Skeletal muscle cell (primary cell): ENCODE results near the gene RASA3.
A peak's percentile ranks its signal among the peaks of the same experiment; 100 is the strongest.
"Not testable (repeated sequence)": the region's sequence is repeated elsewhere in the genome, so short reads cannot be mapped to it uniquely, and the experiment has no call there.

Source experiments
- DNase-seq: peaks from one replicate; pipeline ENCODE4 v3.0.0-alpha.2; 2010; ENCODE audit warnings: low read depth
- H3K4me3 ChIP-seq: 2 replicates; pipeline ENCODE4 v1.5.1; 2011; ENCODE audit warnings: low read depth, mild to moderate bottlenecking, control low read depth, low read length, moderate library complexity

The RASA3 gene

DNA sequence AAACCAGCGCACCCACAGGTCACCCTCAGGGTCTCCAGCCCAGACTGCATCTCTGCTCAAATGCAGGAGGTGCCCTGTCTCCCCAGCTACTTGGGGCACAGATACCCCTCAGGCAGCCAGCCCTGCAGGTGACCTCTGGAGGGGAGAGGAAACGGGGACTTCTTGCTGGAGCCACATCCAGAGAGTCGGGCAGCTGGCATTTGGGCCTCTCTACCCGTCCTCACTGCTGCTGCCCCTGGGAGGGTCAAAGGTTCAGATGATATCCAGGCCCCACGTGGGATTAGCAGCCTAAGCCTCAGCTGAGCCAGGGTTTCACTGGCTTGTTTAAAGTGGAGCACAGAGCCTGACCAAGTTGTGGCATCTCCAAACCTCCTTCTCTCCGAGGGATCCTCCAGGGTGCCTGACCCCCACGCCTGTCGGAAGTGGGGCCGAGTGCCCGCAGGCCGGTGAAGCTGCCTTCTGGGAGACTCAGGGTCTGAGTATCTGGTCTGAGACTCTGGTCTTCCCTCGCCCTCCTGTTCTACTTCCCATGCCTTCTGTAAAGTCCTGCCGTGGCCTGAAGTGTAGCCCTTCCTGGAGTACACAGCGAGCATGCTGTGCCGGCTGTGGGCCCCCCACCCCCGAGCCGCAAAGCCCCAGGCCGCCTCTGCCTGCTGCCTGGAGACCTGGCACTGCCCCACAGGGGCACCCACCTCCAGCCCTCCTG, 2.1 kb downstream of the RASA3 start:
- no peak for DNase-seq
- H3K4me3 ChIP-seq, result peak overlapping the region; percentile 96

DNA sequence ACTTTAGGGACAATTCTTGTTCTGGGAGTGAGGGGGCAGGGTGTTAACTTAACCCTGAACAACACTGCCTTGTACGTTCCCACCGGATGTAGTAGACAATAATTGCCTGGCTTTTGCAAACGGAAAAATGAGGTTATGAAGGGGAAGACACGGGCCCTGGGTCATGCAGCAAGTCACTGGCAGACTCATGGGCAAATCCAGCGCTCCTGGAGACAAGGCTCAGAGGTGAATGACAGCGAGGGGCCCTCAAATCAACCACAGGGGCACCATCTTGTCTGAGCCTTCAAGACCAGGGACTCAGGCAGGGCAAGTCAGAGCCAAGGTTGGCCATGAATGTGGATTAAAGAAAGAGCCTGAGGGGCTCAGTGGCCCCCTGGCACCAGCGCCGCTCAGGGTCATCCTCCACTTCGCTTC, 2.8 kb downstream of the RASA3 start:
- DNase-seq, result no peak
- peak overlapping the region; percentile 96 for H3K4me3 ChIP-seq

DNA sequence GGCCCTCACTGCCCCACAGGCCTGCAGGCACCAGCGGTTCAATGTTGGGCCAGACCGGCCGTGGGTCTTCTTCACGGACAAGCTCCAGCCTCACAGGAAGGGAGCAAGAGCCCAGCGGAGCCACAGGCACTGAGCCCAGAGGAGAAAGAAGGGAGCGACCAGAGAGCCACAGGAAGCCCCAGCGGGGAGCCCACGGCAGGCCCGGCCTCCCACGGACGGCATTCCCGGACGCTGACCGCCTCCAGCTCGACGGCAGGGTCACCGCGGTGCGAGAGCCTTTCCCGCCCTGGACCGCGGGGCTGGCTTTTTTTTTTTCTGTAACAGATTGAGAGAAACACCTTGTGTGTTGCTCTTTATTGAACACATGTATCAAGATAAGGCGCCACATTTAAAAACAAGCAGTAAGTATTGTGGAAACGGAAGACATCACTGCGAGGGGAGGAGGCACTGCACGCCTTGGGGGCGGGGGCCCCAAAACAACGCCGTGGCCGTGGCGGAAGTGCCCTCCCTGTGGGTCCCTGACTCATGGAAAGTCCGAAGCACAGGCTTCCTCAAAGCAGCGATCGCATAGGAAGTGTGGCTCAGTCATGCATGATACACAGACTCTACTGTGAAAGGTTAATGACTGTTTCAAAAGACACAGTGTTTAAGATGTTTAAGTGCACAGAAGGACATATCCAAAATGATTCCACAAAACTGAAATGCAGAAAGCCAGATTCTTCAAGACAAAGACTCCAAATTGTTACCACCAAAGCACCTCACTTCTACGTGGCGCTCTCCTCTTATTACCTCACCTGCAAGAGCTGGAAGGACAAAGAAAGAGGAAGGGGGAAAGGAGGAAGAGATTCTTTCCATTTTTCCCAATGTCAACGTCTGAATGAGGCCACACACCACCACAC, 3.5 kb downstream of the RASA3 start:
- peak; percentile 80 for DNase-seq
- H3K4me3 ChIP-seq, result peak overlapping the region; percentile 10

DNA sequence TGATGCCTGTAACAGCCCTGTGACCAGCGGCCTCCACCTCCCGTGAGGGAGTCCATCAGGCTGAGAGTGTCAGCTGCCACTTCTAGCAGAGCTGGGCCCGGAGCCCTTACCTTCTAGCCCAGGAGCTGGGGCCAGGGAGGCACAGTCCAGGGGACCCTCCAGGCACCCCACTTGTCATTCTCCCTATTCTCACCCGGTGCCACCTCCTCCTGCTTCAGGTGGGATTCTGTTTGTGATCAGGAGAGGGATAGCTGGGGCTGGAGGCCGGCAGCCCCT, 4.1 kb downstream of the RASA3 start:
- H3K4me3 ChIP-seq, result no peak overlapping the region
- DNase-seq, result no peak

DNA sequence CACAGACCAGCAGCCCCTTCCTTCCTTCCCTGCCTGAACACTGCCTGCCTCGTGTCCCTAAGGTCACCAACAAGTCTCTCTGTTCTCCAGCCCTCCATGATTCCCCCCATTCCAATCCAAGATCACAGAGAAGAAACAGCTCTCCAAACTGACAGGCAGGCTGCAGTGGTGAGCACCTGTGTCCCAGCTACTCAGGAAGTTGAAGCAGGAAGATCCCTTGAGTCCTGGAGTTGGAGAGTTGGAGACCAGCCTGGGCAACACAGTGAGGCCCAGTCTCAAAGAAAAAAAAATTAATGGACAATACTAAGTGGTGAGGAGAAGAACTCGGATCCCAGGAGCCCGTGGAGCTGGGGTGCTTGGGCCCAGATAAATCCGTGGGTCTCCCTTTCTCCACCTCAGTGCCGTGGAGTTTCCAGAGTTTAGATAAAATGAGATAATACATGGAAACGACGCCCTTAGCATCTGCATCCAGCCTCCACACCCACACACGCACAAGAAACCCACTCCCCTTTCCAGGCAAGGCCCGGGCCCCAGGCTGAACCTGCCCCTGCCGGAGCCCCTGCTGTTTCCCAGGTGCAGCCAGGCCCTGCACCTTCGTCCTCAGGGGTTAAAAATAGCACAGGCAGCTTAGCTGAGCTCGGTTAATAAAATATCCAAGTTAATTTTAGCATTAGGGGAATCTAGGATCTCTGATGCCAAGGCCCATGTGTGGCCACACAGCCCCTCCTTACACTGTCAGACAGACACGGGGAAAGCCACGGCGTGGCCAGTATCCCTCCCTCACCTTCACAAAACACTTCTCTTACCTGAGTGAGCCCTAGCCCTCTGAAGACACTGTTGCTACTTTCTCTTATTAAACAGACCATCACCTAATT, 4.7 kb downstream of the RASA3 start:
- no peak overlapping the region for H3K4me3 ChIP-seq
- no peak for DNase-seq

DNA sequence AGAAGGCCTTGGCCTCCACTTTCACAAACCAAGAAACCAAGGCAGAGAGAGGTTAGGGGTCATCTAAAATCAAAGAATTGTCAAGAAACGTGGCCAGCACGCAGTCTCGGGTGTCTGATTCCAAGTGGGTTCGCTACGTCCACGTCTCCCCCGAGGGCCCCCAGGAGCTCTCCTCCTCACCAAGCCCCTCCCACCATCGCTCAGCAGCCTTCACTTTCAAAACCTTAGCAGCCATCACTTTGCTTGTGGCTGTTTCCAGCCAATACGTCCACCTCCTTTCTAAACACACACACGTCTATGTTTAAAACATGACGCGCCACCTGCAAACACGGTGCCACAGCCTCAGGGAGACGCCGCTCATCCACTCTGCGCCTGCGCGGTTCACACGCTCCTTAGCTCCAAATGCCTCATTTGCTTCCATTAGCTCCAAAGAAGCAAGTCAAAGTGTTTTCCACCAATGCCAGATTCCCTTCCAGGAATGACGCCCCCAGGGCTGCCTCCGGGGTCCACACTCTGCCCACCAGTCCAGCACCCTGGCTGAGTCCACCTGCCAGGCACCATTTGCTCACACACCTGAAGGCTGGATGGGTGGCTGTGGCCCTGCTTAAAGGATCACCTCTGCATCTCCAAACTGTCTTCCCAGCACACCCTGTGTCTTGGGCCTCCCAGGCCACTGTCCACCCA, 5.5 kb downstream of the RASA3 start:
- DNase-seq, result no peak
- no peak overlapping the region for H3K4me3 ChIP-seq

DNA sequence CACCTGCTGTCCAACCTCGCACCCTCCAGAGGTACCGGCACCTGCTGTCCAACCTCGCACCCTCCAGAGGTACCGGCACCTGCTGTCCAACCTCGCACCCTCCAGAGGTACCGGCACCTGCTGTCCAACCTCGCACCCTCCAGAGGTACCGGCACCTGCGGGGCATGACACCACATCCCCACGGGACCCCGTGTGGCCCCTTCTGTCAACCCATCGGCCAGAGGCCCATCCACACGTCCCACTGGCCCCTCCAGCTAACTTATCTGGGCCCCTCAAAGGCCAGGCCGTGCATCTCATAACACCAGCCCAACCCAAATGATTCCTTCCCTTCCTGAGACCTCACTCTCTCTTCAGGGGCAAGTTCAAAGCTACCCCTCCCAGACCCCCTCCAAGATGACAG, 6.3 kb downstream of the RASA3 start:
- not testable (repeated sequence) for H3K4me3 ChIP-seq, DNase-seq

DNA sequence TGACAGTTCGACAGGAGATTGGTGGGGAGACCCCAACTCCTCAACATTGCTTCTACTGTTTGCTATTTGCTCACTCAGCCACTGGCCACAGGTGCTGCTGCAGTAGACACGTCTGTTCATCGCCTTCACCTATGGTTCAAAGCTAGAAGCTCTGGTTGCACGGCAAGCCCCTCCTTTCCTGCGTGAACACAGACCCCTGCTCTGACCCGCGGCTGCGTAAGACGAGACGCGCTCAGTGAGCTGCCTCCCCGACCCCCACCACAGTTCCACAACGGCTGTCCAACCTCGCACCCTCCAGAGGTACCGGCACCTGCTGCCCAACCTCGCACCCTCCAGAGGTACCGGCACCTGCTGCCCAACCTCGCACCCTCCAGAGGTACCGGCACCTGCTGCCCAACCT, 6.8 kb downstream of the RASA3 start:
- H3K4me3 ChIP-seq, result no peak overlapping the region

DNA sequence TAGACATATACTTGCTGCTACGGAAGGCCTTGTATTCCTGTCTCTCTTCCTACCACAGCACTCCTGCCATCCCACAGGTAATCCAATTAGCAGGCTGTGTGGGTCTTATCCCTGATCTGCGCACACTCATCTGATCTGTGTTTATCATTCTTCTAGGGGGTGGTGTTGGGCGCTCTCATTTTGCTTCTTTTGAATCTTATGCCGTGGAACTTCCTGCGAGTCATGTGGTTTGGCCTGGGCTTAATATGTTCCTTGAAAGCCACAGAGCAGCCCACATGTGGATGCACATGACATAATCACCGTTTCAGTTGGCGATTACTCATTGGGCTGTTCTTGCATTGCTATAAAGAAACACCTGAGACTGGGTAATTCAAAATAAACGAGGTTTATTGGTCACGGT, 7.5 kb downstream of the RASA3 start:
- peak; percentile 68 for DNase-seq
- H3K4me3 ChIP-seq, result no peak overlapping the region

More for the DNA sequence above, 6.8 kb downstream of the RASA3 start:
- DNase-seq, result no peak

DNA sequence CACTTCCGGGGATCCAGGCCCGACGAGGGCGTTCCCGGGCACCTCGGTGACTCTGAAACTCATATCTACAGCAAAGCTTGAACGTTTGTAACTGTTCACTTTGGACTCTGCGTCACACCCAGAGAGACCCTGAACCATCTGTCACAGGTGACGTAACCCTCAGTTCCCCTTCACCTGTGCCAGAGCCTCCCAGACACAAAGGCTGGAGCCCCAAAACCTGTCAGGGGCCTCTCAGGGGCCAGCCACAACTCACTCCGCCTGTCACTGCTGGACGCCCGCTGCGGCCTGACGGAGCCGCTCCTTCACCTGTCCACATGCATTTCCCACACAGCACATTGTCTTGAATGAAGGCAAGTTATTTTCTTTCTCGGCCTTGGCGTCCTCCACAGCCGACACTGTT, 8.0 kb downstream of the RASA3 start:
- no peak overlapping the region for H3K4me3 ChIP-seq
- DNase-seq, result no peak

DNA sequence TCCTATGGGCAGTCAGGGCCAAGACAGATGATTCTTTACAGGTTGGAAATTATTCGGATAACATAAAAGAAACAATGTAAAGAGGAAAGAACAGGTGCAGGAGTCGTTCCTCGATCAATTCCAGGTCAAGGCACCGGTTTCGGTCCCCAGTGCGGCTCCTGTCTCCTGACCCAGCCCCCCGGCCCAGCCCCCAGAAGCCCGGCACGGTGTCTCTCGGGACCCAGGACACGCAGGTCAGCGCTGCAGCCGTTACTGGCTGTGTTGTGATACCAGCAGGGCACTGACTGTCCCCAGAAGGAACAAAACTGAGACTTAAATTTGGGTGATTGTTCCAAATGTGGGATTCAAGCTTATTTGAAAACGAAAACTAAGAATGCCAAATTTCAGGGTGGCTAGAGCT, 8.5 kb downstream of the RASA3 start:
- no peak overlapping the region for H3K4me3 ChIP-seq
- no peak for DNase-seq

DNA sequence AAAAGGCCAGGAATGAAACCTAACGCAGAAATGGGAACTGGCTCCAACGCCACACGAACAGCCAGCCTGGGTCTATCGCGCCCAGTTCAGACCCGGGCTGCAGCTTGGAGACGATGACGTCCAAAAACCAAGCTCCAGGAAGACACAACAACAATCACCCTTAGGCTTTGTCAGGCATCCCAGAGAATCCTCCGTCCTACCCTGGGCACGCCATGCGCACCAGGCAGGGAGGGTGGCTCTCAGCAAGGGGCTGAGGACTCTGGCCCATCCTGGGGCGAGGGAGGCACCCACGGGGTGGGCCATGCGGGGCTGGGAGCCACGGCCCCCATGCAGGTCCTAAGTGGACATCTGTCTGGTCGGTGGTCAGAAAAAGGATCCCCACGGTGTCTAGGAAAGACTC, 9.0 kb downstream of the RASA3 start:
- no peak for DNase-seq
- no peak overlapping the region for H3K4me3 ChIP-seq

DNA sequence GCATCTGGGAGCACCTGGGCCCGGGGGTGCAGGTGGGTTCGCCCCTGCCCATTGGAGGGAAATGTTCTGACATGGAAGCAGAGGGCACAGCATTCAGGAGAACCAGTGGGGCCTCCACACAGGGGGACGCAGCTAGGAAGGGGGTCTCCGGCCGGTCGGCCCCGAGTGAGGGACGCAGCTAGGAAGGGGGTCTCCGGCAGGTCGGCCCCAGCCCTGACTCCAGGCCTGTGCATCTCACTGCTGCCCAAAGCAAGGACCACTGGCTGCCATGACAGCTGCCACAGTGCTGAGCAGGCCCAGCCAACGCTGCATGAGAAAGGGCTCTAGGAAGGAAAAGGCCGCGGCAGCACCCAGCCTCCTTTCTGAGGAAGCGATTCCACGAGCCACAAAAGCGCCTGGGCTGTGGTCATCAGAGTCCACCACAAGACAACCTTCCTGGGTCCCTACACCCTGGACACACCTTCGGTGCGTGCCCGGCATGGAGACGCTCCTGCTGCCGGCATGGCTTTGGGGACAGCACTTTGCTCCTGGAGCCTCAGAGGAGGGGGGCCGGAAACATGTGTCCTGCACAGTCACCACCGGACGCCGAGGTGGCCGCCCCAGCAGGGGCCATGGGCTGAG, 9.7 kb downstream of the RASA3 start:
- H3K4me3 ChIP-seq, result no peak overlapping the region
- no peak for DNase-seq

DNA sequence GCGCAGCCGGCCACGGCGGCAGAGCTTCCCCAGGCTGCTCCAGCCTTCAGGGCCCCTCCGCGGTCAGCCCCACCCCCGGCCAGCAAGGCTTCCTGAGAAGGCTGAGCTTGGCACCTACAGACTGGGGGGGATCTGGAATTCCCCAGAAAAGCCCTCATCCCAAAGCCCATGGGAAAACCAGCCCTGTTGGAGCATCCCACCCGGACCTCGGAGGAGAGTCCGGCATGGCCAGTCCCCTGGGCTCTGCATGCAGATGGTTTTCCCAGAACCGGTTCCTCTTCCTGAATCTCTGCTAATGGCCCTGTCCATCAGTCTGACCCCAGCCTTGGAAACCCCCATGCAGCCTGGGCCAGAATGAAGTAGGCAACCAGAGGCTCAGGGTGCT, 10.3 kb downstream of the RASA3 start:
- H3K4me3 ChIP-seq, result no peak overlapping the region
- no peak for DNase-seq

DNA sequence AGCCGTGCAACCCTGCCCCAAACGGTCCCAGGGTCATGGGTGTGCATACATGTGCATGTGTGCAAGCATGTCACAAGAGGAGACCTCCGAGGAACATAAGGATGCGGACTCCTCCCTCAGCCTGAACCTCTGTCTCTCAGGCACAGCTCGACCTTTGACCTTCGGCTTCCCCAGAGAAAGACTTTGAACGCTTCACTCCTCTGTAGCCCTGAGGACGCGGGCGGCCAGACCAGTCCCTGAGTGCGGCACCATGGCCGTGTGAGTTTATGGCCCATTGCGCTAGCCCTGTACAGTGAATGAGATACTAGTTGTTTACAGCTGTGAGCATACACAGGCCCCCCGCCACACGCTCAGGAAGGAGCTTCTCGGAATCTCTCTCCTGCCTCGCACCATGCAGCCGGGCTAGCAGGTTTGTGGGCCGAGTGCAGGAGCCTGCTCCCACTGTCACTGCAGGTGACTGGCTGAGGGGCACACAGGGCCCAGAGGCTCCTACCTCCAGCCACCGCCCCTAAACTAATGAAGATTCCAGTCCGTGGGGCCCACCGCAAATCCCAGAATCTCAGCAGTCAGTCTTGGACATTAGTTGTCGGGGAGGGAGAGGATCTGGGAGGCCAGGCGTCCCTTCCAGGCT, 10.8 kb downstream of the RASA3 start:
- H3K4me3 ChIP-seq, result no peak overlapping the region
- no peak for DNase-seq

DNA sequence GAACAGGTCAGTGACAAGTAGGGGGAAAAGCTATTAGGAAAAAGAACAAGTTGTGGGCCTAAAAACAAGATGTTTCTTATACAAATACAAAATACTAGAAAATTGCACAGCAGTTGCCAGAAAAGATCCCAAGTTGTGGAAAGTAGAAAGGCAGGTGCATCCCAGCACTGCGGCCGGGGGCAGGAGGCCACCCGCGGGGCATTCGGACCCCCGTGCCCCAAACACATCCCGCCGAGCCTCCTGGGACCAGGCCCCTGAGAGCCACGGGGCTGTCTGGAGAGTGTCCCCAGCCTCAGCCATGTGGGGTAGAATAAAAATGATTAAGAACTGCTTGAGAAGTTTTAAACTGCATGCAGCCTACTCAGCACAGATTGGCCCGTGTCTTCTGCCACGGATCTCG, 11.4 kb downstream of the RASA3 start:
- H3K4me3 ChIP-seq, result no peak overlapping the region
- DNase-seq, result no peak

DNA sequence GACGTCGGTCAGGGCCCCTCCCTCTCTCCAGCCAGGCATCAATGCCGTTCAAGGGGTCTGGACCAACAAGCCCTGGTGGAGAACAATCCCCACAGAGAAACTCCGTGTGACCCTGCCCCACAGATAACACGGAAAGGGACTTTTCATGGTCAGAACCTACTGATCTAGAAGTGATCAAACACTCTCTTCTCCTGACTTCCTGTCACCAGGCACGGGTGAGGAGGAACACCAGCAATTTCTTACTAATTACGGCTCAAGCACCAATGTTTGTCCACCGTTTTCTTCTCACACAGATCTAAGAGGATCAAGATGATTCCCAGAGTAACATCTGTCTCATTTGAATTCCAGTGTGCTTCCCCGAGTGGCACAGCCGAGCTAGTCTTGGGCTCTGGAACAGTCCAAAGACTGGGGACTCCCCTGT, 11.8 kb downstream of the RASA3 start:
- no peak for DNase-seq
- H3K4me3 ChIP-seq, result no peak overlapping the region

DNA sequence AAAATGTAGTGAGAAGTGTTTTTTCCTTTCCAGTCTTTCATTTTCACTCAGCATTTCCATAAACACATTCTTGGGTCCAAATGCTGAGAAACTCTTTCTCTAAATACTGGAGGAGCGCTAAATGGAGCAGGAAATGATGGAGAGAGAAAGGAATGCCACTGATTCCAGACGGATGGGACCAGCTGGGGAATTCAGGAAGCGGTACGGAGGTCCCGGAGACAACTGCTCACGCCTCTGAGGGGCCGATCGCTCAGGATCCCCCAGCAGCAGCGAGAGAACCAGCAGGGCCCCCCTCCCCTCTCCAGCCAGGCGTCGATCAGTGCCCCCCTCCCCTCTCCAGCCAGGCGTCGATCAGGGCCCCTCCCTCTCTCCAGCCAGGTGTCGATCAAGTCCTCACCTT, 13.2 kb downstream of the RASA3 start:
- peak overlapping the region; percentile 11 for H3K4me3 ChIP-seq
- peak; percentile 65 for DNase-seq
